ENCODE measurements around the gene SYCE3. TPM values are rescaled to one million over a fixed set of nuclear protein-coding genes. Genes with fewer than 3 reads are reported as not detected.
A peak's percentile ranks its signal among the peaks of the same experiment; 100 is the strongest.

Gene SYCE3
- not detected for total RNA-seq
- polyA plus RNA-seq, result not detected

GRCh38 chr22:50562523-50563412 is at the start of gene SYCE3:
SYCE3 (minus strand) TSS chr22:50562919; CDS start chr22:50556405, 6,514 bp downstream.
- Histone ChIP-seq H3K4me3 (peak within 1 kb of the TSS; percentile 29 to 63 (median 55)), H3K27me3 (no peaks in the 10 kb centered on the region), H3K27ac (peak within 1 kb of the TSS in 3 of 4 donors; percentile 36 to 53 (median 40)), H3K36me3 (no peaks in the 10 kb centered on the region), H3K4me1 (peaks cover 0 to 11% (median 8%) of the 10 kb centered on the region in 4 donors), H3K9me3 (no peaks in the 10 kb centered on the region)
- DNase-seq, result peak; percentile 98
- TF ChIP-seq EP300 (IDR thresholded peaks at IDR 0.05) (no peak), CTCF (IDR thresholded peaks at IDR 0.05) (peak; percentile 78 to 97 (median 90)), POLR2AphosphoS5 (IDR thresholded peaks at IDR 0.05) (peak; percentile 38 to 84 (median 66)), POLR2A (IDR thresholded peaks at IDR 0.05) (peak in 1 of 2 donors; percentile 85)
- WGBS, 2 donors, result 2 to 5% methylated on average over 61 of the region's 61 CpGs
- intact Hi-C loops (cut with DNase I), result loop anchor here (1.0 to 5.0 kb wide), 4 partner anchors 20 to 58 kb away; partner anchors contain the start of genes CHKB, NCAPH2 and SCO2

GRCh38 chr22:50612168-50612527 is 49.4 kb upstream of the SYCE3 start:
- Histone ChIP-seq H3K27ac (no peak overlapping the region), H3K9me3 (no peaks in the 10 kb centered on the region), H3K27me3 (peaks cover 3 to 70% (median 27%) of the 10 kb centered on the region in 3 donors), H3K36me3 (no peaks in the 10 kb centered on the region), H3K4me1 (no peaks in the 10 kb centered on the region), H3K4me3 (no peak overlapping the region)
- intact Hi-C loops (cut with DNase I), result no loop called here
- DNase-seq, result no peak
- TF ChIP-seq POLR2A (IDR thresholded peaks at IDR 0.05) (no peak), EP300 (IDR thresholded peaks at IDR 0.05) (no peak), CTCF (IDR thresholded peaks at IDR 0.05) (no peak), POLR2AphosphoS5 (IDR thresholded peaks at IDR 0.05) (no peak)
- 32 to 53% methylated on average over 6 of the region's 6 CpGs for WGBS, 2 donors

GRCh38 chr22:50611341-50612060 is 48.8 kb upstream of the SYCE3 start:
- Histone ChIP-seq H3K4me1 (no peaks in the 10 kb centered on the region), H3K36me3 (no peaks in the 10 kb centered on the region), H3K4me3 (no peak overlapping the region), H3K27ac (no peak overlapping the region), H3K27me3 (peaks cover 3 to 76% (median 34%) of the 10 kb centered on the region in 3 donors), H3K9me3 (no peaks in the 10 kb centered on the region)
- TF ChIP-seq POLR2AphosphoS5 (IDR thresholded peaks at IDR 0.05) (no peak), POLR2A (IDR thresholded peaks at IDR 0.05) (no peak), EP300 (IDR thresholded peaks at IDR 0.05) (no peak), CTCF (IDR thresholded peaks at IDR 0.05) (no peak)
- WGBS, 2 donors, result 92% methylated on average over 26 of the region's 26 CpGs
- DNase-seq, result no peak
- intact Hi-C loops (cut with DNase I), result no loop called here

GRCh38 chr22:50610581-50610980 is 47.9 kb upstream of the SYCE3 start:
- WGBS, 2 donors, result 71 to 86% methylated on average over 17 of the region's 17 CpGs
- H3K27me3 ChIP-seq, result peaks cover 3 to 85% (median 40%) of the 10 kb centered on the region in 3 donors

More at GRCh38 chr22:50610581-50610980, 47.9 kb upstream of the SYCE3 start:
- H3K36me3 ChIP-seq, result no peaks in the 10 kb centered on the region
- H3K9me3 ChIP-seq, result no peaks in the 10 kb centered on the region
- H3K27ac ChIP-seq, result no peak overlapping the region
- no peak for DNase-seq
- intact Hi-C loops (cut with DNase I), result no loop called here
- no peaks in the 10 kb centered on the region for H3K4me1 ChIP-seq
- no peak overlapping the region for H3K4me3 ChIP-seq
- TF ChIP-seq CTCF (IDR thresholded peaks at IDR 0.05), result no peak
- TF ChIP-seq POLR2AphosphoS5 (IDR thresholded peaks at IDR 0.05), result no peak
